DND-41 (cell line): ENCODE measurements around the gene AATF.

Experiments used
- ATAC-seq: fragments of 200-7000 bp; cut with Tn5 transposase; 3 replicates; pipeline ENCODE4 v1.9.1; 2021; ENCODE audit warnings: low read depth; ENCODE audit not compliant: insufficient read depth
- DNase-seq: peaks from one replicate; pipeline ENCODE4 v3.0.0-alpha.2; 2020
- H2AFZ ChIP-seq: 2 replicates; pipeline ENCODE4 v1.6.0; 2012; ENCODE audit warnings: low read depth, low read length
- H3K27ac ChIP-seq: 2 replicates; pipeline ENCODE4 v1.5.1; 2012; ENCODE audit warnings: low read length, inconsistent platforms
- H3K27me3 ChIP-seq: fragments of 200-600 bp; sonication (generic); 2 replicates; pipeline ENCODE4 v1.6.0; 2012; ENCODE audit warnings: low read length, mild to moderate bottlenecking, inconsistent platforms; ENCODE audit not compliant: insufficient read depth, poor library complexity
- H3K36me3 ChIP-seq: 2 replicates; pipeline ENCODE4 v1.5.1; 2012; ENCODE audit warnings: low read length, inconsistent platforms; ENCODE audit not compliant: insufficient read depth
- H3K4me1 ChIP-seq: 2 replicates; pipeline ENCODE4 v1.5.1; 2012; ENCODE audit warnings: mild to moderate bottlenecking, low read length; ENCODE audit not compliant: insufficient read depth
- H3K4me2 ChIP-seq: 2 replicates; pipeline ENCODE4 v1.6.0; 2012; ENCODE audit warnings: mild to moderate bottlenecking, moderate library complexity, low read length, inconsistent platforms; ENCODE audit not compliant: insufficient read depth
- H3K4me3 ChIP-seq, 2 experiments: fragments of 200-600 bp in 1 of 2; shearing (Covaris generic) in 1 of 2; 2 replicates each; pipeline ENCODE4 v1.5.1; 2012 to 2016; ENCODE audit warnings: inconsistent platforms in 2 of 2, low read length in 2 of 2, mild to moderate bottlenecking in 2 of 2, low read depth in 1 of 2, moderate library complexity in 1 of 2
- H3K79me2 ChIP-seq: 2 replicates; pipeline ENCODE4 v1.6.0; 2012; ENCODE audit warnings: low read length, inconsistent platforms; ENCODE audit not compliant: insufficient read depth
- H3K9ac ChIP-seq: 2 replicates; pipeline ENCODE4 v1.6.0; 2012; ENCODE audit warnings: low read depth, mild to moderate bottlenecking, inconsistent platforms, low read length, moderate library complexity
- H3K9me3 ChIP-seq: 2 replicates; pipeline ENCODE4 v1.5.1; 2012; ENCODE audit warnings: low read length, moderate library complexity, mild to moderate bottlenecking, inconsistent platforms; ENCODE audit not compliant: insufficient read depth, severe bottlenecking
- H4K20me1 ChIP-seq: 2 replicates; pipeline ENCODE4 v1.6.0; 2012; ENCODE audit warnings: low read length; ENCODE audit not compliant: insufficient read depth
- EZH2 ChIP-seq: IDR thresholded peaks from 3 replicates; pipeline ENCODE4 v1.6.1; 2012; ENCODE audit warnings: borderline replicate concordance, low read depth, mild to moderate bottlenecking, moderate library complexity, low read length, inconsistent platforms; ENCODE audit not compliant: severe bottlenecking
- TF ChIP-seq, protein P1 (sequence below): IDR thresholded peaks from 2 replicates; pipeline ENCODE4 v1.5.1; 2012; ENCODE audit warnings: borderline replicate concordance, low read length, moderate library complexity, mild to moderate bottlenecking; ENCODE audit not compliant: poor library complexity, severe bottlenecking; ENCODE audit errors: extremely low read depth

The AATF gene

DNA sequence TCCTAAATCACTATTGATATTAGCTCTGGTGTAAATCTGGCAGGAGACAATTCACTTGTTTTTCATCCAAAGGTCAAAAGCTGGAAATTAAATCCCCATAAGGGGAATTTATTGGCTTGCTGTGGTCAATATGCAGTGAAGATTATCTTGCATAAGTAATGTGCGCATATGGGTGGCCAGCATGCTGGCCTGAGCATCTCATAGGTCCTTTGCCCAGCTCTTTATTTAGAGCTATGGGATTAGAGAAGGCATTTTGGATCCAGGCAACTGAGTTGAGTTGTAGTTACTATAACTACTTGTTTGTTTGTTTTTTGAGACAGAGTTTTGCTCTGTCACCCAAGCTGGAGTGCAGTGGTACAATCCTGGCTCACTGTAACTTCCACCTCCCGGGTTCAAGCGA, 110.7 kb downstream of the AATF start:
- no peaks in the 10 kb centered on the region for H3K79me2 ChIP-seq
- peaks cover 25% of the 10 kb centered on the region for H3K36me3 ChIP-seq
- ATAC-seq: no peak
- no peaks in the 10 kb centered on the region for H3K27me3 ChIP-seq
- H3K9ac ChIP-seq: no peak overlapping the region
- no peak overlapping the region for H2AFZ ChIP-seq
- H4K20me1 ChIP-seq: peaks cover 10% of the 10 kb centered on the region; the same call in 1 of the 2 replicates
- no peaks in the 10 kb centered on the region for H3K4me1 ChIP-seq
- H3K4me3 ChIP-seq: no peak overlapping the region
- no peaks in the 10 kb centered on the region for H3K9me3 ChIP-seq
- no peak for DNase-seq
- no peak overlapping the region for H3K27ac ChIP-seq
- H3K4me2 ChIP-seq: no peak overlapping the region
- TF ChIP-seq, protein P1, sequence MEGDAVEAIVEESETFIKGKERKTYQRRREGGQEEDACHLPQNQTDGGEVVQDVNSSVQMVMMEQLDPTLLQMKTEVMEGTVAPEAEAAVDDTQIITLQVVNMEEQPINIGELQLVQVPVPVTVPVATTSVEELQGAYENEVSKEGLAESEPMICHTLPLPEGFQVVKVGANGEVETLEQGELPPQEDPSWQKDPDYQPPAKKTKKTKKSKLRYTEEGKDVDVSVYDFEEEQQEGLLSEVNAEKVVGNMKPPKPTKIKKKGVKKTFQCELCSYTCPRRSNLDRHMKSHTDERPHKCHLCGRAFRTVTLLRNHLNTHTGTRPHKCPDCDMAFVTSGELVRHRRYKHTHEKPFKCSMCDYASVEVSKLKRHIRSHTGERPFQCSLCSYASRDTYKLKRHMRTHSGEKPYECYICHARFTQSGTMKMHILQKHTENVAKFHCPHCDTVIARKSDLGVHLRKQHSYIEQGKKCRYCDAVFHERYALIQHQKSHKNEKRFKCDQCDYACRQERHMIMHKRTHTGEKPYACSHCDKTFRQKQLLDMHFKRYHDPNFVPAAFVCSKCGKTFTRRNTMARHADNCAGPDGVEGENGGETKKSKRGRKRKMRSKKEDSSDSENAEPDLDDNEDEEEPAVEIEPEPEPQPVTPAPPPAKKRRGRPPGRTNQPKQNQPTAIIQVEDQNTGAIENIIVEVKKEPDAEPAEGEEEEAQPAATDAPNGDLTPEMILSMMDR: no peak
- TF ChIP-seq EZH2: no peak

DNA sequence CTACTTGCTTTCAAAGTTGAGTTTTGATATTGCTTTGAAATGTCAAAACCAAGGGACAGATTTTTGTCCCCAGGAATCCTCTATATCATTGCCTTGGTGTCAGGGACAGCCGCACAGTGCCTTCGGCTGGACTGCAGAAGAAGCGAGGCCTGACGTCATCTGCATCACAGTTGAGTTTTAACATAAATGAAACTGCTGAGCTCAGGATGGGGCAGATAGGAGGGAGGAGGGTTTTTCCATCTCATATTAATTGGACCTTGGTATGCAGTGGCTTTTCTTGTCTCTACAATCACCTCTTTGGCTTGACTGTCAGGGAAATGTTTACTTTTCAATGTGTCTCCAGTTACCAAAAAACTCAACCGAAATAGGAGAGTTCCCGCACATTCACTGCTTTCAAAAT, 111.3 kb downstream of the AATF start:
- ATAC-seq: no peak
- no peak overlapping the region for H3K4me2 ChIP-seq
- H2AFZ ChIP-seq: no peak overlapping the region
- peaks cover 19% of the 10 kb centered on the region for H3K36me3 ChIP-seq
- TF ChIP-seq, protein P1: no peak
- no peak for TF ChIP-seq EZH2
- H3K79me2 ChIP-seq: no peaks in the 10 kb centered on the region
- DNase-seq: no peak
- H3K4me1 ChIP-seq: no peaks in the 10 kb centered on the region
- peaks cover 4% of the 10 kb centered on the region; the same call in 1 of the 2 replicates for H4K20me1 ChIP-seq
- no peaks in the 10 kb centered on the region for H3K27me3 ChIP-seq
- H3K27ac ChIP-seq: no peak overlapping the region
- H3K9me3 ChIP-seq: no peaks in the 10 kb centered on the region
- H3K9ac ChIP-seq: no peak overlapping the region
- H3K4me3 ChIP-seq: no peak overlapping the region

DNA sequence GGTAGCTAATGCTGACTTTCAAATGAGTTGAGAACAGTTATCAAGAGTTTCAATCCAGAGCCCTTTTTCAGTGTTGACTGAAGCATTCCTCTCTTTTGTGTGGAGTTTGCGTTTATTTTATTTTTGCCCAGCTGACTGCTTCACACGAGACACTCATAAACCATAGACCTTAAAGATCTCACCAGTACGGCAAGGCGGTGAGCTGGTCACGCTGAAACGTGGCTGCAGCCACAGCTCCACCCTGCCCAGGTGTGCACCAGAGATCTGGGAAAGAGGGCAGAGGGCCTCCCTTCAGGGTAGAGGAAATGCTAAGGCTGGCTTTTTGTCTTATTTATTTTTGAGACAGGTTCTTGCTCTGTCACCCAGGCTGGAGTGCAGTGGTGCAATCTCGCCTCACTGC, 112.2 kb downstream of the AATF start:
- TF ChIP-seq, protein P1: no peak
- TF ChIP-seq EZH2: no peak
- ATAC-seq (no peak), DNase-seq (no peak)
- H3K4me1 ChIP-seq: no peaks in the 10 kb centered on the region
- no peaks in the 10 kb centered on the region for H4K20me1 ChIP-seq
- no peaks in the 10 kb centered on the region for H3K79me2 ChIP-seq
- no peak overlapping the region for H3K27ac ChIP-seq
- H3K9me3 ChIP-seq: no peaks in the 10 kb centered on the region
- peaks cover 13% of the 10 kb centered on the region for H3K36me3 ChIP-seq
- H3K9ac ChIP-seq: no peak overlapping the region
- H3K4me3 ChIP-seq: no peak overlapping the region
- H2AFZ ChIP-seq: no peak overlapping the region
- H3K27me3 ChIP-seq: no peaks in the 10 kb centered on the region
- no peak overlapping the region for H3K4me2 ChIP-seq

DNA sequence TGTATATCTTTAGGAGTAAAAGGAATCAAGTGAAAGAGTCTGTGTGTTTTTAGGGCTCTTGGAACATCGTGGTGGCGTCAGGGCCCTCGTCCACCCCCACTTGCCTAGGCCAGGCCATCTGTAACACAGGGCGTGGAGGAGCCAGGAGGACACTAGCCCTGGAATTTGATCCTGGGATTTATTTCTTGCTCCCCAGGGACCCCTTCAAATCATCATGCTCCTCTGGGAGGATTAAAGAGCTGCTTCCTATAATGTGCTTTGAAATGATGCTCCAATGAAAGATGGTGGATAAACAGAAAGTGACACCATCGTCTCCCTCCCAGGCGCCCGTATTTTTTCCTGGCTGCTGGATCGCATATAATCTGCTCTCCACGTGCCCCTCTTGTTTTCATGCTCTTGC, 113.3 kb downstream of the AATF start:
- Histone ChIP-seq H3K9me3 (no peaks in the 10 kb centered on the region), H3K36me3 (peaks cover 6% of the 10 kb centered on the region; the same call in 1 of the 2 replicates), H3K9ac (no peak overlapping the region), H3K4me1 (no peaks in the 10 kb centered on the region), H3K4me2 (no peak overlapping the region), H3K4me3 (no peak overlapping the region), H4K20me1 (no peaks in the 10 kb centered on the region), H3K79me2 (no peaks in the 10 kb centered on the region), H3K27ac (no peak overlapping the region), H2AFZ (no peak overlapping the region), H3K27me3 (no peaks in the 10 kb centered on the region)
- no peak for ATAC-seq
- no peak for DNase-seq
- TF ChIP-seq, protein P1: no peak
- TF ChIP-seq EZH2: no peak
